Ammon's horn (tissue), 1 donor: Measurements from ENCODE around the gene GOLPH3.
A peak's percentile ranks its signal among the peaks of the same experiment; 100 is the strongest.
"Not testable (repeated sequence)": the region's sequence is repeated elsewhere in the genome, so short reads cannot be mapped to it uniquely, and the experiment has no call there.

Source experiments
- DNase-seq: peaks from one replicate; pipeline ENCODE4 v3.0.0-alpha.2; 2016; ENCODE audit warnings: low spot score

GOLPH3 gene

DNA sequence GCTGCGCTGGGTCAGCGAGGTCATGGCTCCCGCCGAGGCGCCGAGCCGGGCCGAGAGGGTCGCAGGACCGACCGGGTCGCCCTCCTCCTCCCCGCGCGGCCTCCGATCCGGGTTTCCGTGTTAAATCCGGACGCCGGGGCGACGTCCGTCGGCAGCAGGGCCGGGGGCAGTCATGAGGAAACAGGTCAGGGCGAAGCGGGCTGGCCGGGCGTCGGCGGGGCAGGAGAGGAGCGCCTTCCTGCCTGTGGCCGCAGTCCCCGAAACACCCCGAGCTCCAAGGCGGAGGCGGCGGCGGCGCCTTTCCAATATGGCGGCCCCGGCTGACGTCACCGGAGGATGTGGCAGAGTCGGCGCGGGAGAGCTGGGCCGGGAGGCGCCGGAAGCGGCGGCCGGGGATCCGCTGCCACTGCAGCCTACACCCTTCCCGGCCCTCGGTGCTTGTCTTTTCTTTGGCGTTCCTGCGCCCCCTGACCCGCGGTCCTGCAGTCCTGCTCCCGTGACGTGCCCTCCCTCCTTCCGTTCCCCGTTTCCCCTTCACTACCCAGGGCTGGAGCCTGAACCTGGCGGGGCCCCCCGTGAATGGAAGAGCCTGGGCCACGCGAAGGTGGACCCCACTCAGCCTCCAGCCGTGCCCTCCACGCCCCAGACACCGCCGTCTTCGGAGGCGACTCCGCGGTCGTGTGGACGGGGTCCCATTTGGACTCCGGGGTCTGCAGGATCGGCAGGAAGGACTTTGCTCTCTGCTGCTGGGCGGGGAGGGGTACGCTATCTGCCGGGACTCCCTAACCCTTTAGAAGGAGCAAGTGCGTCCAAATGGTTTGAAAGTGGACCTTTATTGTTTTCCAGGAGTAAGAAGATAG is at the start of gene GOLPH3:
GOLPH3 (minus strand) TSS at position 309 of the 860 bp plus-strand sequence; CDS start at position 24, 285 bp downstream.
- peak; percentile 91 for DNase-seq

DNA sequence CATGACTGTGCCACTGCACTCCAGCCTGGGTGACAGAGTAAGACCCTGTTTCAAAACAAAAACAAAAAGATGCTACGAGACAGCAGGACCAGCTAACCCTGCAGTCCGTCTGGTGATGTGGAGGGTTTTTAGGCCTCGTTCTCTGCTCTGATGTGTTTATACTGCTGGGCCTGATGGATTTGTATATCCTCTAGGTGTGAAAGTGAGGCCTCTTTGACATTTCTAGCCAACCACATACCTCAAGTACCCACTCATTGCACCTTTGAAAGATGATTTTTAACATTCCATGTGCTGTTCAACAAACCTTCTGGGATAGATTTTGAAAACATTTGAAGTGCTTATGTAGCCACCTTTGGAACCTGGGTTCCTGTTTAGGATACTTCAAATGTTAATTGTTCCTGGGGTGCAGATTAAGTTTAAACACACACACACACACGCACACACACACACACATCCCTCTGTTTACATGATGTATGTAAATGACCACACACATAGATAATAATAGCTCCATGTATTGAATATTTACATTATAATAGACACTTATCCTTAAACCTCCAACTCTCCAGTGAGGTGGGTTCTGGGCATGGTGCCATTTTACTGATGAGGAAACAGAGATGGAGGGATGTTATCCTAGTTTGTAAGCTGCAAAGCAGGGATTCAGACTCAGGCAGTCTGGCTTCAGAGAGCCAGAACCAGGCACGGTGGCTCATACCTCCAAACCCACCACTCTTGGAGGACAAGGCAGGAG is 48.8 kb upstream of the GOLPH3 start:
- no peak for DNase-seq

DNA sequence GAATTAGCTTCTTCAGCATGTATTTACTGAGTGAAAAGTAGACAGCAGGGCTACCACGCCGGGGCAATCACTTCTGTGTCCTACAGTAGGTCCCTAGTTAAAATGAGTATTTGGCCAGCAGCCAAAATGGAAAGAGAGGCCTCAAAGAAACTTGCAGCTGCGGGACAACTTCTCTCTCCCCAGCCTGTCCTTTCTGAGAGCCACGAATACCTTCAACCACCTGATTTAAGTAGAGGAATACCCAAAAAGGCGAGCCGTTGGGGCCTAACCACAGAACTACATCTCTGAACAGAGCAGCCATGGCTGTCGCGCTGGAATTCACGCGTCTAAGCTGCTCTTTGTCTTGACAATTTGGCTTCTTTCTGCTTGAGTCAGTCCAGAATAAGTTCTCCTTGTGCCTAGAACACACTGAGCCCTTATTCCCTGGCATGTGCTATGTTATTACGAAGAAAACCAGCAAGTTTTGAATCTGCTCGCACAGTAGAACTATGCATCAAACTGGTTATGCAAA is 43.8 kb upstream of the GOLPH3 start:
- DNase-seq: peak; percentile 82

DNA sequence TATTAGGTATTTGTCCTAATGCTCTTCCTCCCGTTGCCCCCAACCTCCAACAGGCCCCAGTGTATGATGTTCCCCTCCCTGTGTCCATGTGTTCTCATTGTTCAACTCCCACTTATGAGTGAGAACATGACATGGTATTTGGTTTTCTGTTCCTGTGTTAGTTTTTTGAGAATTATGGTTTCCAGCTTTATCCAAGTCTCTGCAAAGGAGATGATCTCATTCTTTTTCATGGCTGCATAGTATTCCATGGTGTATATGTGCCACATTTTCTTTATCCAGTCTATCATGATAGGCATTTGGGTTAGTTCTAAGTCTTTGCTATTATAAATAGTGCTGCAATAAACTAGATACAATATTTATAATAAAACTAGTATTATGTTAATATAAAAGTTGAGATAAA is 40.2 kb upstream of the GOLPH3 start:
- not testable (repeated sequence) for DNase-seq

DNA sequence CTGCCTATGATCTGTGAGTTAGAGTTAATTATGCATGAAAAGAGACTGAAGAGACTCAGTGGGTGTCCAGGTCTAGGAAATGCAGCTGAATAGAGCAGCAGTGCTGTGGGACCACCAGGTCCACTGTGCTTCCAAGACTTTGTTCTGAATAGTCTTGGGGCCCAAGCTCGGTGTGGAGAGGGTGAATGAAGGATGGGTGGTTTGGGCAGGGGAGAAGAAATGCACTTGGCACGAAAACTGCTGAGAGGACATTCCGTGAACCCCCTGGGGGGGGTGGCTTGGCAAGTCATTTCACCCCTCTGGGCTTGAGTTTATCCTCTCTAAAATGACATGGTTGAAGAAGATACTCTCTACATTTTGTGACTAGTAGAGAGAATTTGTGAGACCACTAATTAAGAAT is 36.0 kb upstream of the GOLPH3 start:
- DNase-seq: no peak

DNA sequence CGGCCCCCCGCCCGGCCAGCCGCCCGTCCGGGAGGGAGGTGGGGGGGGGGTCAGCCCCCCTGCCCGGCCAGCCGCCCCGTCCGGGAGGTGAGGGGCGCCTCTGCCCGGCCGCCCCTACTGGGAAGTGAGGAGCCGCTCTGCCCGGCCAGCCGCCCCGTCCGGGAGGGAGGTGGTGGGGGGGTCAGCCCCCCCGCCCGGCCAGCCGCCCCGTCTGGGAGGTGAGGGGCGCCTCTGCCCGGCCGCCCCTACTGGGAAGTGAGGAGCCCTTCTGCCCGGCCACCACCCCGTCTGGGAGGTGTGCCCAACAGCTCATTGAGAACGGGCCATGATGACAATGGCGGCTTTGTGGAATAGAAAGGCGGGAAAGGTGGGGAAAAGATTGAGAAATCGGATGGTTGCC is 34.7 kb upstream of the GOLPH3 start:
- DNase-seq: not testable (repeated sequence)

DNA sequence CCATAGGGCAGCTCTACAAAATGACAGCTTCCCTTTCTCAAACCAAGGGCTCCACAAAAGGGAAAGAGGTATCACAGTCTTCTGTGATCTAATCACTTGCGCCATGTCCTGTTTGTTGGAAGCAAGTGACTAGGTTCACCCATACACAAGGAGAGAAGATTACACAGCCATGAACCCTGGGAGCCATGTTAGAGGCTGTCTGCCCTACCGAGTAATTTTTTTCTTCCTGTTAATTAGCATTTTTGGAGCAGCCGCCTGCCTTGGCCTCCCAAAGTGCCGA is 33.2 kb upstream of the GOLPH3 start:
- DNase-seq: no peak

DNA sequence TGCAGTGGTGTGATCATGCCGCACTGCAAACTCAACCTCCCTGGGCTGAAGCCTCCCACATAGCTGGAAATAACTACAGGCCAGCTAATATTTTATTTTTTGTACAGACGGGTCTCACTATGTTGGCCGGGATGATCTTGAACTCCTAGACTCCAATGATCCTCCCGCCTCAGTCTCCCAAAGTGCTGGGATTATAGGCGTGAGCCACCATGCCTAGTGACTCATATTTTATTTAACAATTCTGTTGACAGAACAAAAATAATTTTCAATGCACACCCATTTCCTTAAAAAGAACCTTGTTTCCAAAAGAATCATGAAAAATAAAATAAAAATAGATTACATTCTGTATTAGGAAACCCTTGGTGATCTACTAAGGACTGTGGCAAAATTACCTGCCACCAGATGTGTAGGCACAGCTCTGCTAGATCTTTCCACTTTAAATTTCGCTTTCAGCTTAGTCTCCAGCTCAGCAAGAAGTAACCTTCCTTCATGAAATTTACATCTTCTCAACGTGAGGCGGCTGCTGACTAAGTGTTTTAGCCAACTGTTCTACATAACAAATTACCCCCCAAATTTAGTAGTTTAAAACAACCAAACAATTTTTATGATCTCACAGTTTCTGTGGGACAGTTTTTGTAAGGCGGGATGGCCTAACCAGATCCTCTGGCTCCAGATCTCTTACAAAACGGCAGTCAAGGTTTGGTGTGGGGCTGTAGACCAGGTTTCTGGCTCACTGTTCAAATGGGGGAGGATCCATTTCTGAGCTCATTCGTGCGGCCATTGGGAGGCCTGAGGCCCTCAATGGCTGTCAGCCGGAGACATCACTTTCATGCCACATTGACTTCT is 32.6 kb upstream of the GOLPH3 start:
- DNase-seq: no peak

DNA sequence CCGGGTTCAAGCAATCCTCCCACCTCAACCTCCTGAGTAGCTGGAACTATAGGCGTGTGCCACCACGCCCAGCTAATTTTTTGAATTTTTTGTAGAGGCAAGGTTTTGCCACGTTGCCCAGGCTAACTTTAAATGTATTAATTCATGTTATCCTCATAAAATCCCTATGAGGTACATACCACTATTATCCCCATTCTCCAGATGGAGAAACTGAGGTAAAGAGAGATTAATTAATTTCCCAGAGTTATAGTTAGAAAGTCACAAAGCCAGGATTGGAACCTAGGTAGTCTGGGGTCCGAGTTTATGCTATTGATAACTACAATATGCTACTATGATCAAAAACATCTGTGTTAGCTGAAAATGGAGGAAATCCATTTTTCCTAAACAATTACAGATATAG is 31.9 kb upstream of the GOLPH3 start:
- no peak for DNase-seq

DNA sequence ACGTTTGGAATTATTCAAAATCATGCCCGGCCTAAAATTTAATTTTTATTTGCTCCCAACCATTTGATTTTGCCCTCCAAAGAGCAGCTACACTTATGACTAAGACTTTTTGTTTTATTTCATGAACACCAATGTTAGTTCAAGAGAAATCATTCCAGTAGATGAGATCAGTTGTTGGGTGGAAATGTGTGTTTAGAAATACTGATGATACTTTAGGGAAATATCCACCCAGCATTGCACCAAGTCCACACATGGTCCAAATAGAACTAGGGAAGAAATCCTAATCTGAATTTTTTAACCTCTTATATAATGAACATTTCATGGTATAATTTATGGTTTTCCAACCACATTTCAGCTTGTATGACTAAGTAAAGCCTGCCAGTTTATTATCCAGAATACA is 28.3 kb upstream of the GOLPH3 start:
- DNase-seq: no peak

DNA sequence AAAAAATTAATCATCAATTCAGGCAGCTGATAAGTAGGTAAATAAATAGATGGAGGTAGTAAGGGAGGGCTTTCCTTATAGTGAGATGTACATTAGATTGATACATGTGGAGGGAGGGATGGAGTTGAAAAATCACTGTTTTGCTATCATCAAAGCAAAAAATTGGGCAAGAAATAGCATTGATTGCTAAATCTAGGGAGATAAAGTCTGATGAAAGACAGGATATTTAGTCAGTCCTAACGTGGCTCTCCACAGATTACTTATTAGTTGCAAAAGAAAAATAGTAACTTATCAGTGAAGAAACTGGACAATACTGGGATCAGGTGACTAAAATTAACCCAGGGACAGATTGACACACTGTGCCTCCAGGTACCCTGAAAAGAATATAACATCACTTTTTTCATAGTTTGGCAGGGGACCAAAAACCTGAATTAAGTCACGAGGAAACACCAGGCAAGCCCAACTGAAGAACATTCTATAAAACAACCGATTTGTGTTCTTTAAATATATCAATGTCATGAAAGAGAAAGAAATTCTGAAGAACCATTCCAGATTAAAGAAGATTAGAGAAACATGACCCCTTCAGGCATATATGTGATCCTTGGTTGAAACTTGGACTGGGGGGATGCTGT is 27.1 kb upstream of the GOLPH3 start:
- DNase-seq: no peak

DNA sequence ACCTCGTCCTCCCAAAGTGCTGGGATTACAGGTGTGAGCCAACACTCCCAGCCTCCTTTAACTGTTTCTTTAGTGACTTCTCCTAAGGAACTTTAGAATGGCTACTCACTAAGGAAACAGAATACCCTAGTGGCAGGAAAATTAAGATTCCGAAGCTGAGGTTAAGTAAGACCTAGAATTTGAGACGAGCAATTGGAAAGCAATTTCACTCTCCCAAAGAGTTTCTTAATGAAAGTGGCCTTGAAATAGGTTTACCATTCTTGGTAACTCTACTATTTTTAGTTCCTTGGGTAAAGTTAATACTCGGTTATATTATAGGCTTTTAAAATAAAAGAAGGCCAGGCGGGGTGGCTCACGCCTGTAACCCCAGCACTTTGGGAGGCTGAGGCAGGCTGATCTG is 22.9 kb upstream of the GOLPH3 start:
- no peak for DNase-seq

DNA sequence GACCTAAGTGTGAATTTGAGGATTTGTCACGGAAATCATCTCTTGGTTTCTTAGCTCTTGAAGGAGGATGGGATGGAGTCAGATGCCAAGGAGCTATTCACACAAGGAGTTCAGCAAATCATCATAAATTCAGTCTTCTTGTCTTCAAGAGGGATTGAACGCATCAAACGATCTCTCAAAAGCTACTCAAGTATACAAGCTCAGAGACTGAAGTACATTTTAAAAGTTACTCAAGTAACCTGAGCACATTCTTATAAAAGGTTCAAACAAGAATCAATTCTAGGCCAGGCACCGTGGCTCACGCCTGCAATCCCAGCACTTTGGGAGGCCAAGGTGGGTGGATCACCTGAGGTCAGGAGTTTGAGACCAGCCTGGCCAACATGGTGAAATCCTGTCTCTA is 21.1 kb upstream of the GOLPH3 start:
- no peak for DNase-seq

DNA sequence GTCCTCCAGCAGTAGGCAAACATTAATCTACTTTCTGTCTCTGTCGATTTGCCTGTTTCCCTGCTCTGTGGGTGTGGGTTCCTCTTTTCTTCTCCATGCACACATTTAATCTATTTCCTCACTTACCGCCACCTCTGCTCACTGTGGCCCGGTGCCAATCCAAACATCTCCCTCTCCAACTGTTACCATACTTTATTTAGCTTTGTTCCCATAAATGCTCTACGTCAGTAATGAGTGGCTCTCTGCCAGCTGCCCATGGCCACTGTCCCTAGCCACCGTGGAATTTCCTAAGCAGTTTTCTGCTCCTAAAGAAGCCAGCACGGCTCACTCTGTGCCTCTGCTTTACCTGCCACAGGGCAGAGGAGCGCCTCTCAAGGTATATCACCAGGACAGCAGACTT is 19.5 kb upstream of the GOLPH3 start:
- DNase-seq: peak; percentile 47

DNA sequence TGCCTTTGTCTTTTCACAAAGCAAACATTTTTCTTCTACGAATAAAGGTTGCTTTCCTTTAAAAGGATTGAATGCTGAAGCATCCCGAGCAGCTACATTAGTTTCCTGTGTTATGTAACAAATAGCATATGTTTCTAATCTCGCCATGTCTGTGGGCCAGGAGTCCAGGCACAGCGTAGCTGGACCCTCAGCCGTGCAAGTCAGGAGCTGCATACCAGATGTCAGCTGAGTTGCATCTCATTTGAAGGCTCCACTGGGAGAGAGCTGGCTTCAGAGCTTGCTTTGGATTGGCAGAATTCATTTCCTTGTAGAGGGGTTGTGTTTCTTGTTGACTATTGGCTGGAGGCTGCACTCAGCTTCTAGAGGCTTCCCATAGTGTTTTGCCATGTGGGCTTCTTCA is 16.0 kb upstream of the GOLPH3 start:
- DNase-seq: no peak

DNA sequence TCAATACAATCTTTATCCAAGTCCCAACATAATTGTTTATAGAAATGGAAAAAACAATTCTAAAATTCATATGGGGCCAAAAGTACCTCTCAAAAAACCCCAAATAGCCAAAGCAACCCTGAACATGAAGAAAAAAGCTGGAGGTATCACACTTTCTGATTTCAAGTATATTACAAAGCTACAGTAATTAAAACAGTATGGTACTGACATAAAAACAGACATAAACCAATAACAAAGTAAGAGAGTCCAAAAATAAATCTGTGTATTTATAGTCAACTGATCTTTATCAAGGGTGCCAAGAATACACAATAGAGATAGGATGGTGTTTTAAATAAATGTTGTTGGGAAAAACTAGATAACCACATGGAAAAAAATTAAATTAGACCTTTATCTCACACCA is 13.6 kb upstream of the GOLPH3 start:
- no peak for DNase-seq

DNA sequence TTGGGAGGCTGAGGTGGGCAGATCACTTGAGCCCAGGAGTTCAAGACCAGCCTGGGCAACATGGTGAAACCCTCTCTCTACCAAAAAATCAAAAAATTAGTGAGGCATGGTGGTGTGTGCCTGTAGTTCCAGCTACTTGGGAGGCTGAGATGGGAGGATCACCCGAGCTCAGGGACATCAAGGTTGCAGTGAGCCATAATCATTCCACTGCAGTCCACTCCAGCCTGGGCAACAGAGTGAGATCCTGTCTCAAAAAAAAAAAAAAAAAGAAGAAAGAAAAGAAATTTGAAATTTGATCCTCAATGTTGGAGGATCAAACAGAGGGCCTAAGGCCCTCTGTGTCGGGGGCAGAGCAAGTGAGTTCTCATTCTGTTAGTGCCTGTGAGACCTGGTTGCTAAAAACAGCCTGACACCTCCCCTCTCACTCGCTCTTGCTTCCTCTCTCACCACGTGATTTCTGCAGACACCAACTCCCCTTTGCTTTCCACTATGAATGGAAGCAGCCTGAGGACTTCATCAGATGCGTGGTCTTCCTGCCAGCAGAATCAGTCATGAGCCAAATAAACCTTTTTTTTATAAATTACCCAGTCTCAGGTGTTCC is 8.4 kb upstream of the GOLPH3 start:
- no peak for DNase-seq

DNA sequence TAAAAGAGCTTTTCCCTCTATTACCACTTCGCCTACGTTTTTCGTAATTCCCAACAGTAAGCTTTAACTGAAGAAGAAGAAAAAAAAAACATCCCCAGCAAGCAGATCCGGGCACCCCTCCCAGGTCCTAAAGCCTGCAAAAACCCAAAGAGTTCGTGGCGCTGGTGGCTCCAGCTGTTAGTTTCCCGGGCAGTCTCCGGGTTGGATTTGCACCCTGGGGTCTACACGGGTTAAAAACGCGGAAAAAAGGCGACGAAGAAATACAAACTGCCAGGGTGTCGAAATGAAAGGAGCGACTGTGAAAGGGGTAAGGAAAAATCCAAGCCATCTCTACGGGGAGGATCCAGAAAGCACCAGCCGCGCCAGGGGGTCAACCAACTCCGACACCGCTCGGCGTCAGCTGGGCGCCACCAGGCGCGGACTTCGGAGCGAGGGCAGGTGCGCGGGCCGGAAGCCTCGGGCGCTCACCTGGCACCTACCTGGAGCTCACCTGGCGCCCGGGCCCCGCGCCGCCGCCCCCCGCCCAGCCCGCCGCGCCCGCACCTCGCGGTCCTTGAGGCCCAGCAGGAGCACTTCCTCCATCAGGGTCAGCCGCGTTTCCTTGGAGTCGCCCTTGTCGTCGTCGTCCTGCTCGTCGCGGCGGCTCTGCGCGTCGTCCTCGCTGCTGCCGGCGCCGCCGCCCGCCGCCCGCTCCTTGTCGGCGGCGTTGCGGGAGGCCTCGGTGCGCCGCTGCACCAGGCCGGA is 680 bp downstream of the GOLPH3 start:
- DNase-seq: peak; percentile 63

DNA sequence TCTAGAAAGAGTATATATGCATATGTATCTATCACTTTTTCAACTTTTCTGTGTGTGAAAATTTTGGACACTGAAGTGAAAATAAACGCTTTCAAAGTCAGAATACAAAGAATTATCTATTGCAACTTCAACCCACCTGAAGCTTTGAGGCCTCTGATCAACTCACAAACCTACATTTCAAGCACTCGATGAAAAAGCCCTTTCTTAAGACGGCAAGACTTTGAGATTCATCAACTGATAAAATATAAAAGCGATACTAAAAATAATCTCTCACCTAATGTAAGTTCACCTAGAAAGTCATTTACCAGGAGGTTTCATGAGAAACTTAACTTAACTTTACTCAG is 1.2 kb downstream of the GOLPH3 start:
- no peak for DNase-seq

DNA sequence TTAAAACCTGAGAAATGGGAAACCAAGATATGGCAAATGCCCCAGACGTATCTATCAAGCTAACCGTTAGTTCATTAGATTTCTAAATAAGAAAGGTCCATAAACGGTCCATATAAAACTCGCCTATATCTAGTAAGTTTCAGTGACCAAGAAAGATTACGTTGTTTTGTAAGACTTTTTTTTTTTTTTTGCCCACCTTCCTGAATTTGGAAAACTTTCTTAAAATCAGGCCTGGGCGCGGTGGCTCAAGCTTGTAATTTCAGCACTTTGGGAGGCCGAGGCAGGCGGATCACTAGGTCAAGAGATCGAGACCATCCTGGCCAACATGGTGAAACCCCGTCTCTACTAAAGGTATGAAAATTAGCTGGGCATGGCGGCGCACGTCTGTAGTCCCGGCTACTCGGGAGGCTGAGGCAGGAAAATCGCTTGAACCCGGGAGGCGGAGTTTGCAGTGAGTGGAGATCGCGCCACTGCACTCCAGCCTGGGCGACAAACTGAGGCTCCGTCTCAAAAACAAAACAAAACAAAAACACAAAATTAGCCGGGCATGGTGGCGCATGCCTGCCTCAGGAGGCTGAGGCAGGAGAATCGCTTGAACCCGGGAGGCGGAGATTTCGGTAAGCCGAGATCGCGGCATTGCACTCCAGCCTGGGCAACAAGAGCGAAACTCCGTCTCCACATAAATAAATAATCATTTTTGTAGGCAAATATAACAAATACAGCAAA is 1.8 kb downstream of the GOLPH3 start:
- peak; percentile 17 for DNase-seq
